Uterus (tissue), 2 donors: Measurements from ENCODE around the gene PHF14.

Experiments
- POLR2A ChIP-seq, 2 donors: fragments of 450-650 bp; IDR thresholded peaks; one replicate each; pipeline ENCODE4 v1.6.1; 2016; ENCODE audit warnings: antibody characterized with exemption in 2 of 2, mild to moderate bottlenecking in 1 of 2, moderate library complexity in 1 of 2
- TF ChIP-seq, protein P1 (sequence below), 4 experiments: fragments of 200-600 bp in 2 of 4; fragments of 450-650 bp in 2 of 4; sonication (generic) in 2 of 4; IDR thresholded peaks; one replicate each; pipeline ENCODE4 v1.5.1; 2016 to 2019; ENCODE audit warnings: antibody characterized with exemption in 4 of 4, mild to moderate bottlenecking in 2 of 4, moderate library complexity in 1 of 4

GRCh38 chr7:11208883-11209465 is 235.3 kb downstream of the PHF14 start:
- TF ChIP-seq, protein P1, sequence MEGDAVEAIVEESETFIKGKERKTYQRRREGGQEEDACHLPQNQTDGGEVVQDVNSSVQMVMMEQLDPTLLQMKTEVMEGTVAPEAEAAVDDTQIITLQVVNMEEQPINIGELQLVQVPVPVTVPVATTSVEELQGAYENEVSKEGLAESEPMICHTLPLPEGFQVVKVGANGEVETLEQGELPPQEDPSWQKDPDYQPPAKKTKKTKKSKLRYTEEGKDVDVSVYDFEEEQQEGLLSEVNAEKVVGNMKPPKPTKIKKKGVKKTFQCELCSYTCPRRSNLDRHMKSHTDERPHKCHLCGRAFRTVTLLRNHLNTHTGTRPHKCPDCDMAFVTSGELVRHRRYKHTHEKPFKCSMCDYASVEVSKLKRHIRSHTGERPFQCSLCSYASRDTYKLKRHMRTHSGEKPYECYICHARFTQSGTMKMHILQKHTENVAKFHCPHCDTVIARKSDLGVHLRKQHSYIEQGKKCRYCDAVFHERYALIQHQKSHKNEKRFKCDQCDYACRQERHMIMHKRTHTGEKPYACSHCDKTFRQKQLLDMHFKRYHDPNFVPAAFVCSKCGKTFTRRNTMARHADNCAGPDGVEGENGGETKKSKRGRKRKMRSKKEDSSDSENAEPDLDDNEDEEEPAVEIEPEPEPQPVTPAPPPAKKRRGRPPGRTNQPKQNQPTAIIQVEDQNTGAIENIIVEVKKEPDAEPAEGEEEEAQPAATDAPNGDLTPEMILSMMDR (IDR thresholded peaks at IDR 0.05), result no peak
- no peak for TF ChIP-seq POLR2A (IDR thresholded peaks at IDR 0.05)
